Right lobe of liver (tissue), 4 donors: Measurements from ENCODE around the gene IL9R.
"Not testable (repeated sequence)": the region's sequence is repeated elsewhere in the genome, so short reads cannot be mapped to it uniquely, and the experiment has no call there.

Experiments used
- POLR2A ChIP-seq: fragments of 450-650 bp; IDR thresholded peaks from one replicate; pipeline ENCODE4 v1.6.1; 2017; ENCODE audit warnings: antibody characterized with exemption, mild to moderate bottlenecking
- TF ChIP-seq, protein P1 (sequence below), 4 donors: fragments of 200-600 bp in 3 of 4; fragments of 450-650 bp in 1 of 4; IDR thresholded peaks; one replicate each; pipeline versions ENCODE4 v1.5.1 to v1.8.0; 2016 to 2022; ENCODE audit warnings: antibody characterized with exemption in 4 of 4, mild to moderate bottlenecking in 2 of 4
- donor health status: DM: no; HTN: no; CAD: no.
- donor health status: DM: no; HTN: no; CAD: no.
- donor health status: DM: no; HTN: yes; CAD: no.

DNA sequence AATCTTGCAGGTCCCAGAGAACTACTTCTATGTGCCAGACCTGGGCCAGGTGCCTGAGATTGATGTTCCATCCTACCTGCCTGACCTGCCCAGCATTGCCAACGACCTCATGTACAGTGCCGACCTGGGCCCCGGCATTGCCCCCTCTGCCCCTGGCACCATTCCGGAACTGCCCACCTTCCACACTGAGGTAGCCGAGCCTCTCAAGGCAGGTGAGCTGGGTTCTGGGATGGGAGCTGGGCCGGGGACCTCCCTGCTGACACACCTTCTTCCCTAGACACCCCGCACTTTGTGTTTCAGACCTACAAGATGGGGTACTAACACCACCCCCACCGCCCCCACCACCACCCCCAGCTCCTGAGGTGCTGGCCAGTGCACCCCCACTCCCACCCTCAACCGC, 25.5 kb downstream of the IL9R start:
- TF ChIP-seq, protein P1, sequence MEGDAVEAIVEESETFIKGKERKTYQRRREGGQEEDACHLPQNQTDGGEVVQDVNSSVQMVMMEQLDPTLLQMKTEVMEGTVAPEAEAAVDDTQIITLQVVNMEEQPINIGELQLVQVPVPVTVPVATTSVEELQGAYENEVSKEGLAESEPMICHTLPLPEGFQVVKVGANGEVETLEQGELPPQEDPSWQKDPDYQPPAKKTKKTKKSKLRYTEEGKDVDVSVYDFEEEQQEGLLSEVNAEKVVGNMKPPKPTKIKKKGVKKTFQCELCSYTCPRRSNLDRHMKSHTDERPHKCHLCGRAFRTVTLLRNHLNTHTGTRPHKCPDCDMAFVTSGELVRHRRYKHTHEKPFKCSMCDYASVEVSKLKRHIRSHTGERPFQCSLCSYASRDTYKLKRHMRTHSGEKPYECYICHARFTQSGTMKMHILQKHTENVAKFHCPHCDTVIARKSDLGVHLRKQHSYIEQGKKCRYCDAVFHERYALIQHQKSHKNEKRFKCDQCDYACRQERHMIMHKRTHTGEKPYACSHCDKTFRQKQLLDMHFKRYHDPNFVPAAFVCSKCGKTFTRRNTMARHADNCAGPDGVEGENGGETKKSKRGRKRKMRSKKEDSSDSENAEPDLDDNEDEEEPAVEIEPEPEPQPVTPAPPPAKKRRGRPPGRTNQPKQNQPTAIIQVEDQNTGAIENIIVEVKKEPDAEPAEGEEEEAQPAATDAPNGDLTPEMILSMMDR (IDR thresholded peaks at IDR 0.05): not testable (repeated sequence)
- not testable (repeated sequence) for TF ChIP-seq POLR2A
